ENCODE results near the gene ZNF672. TPM values are rescaled to one million over a fixed set of nuclear protein-coding genes. Genes with fewer than 3 reads are reported as not detected.
"Not testable (repeated sequence)": the region's sequence is repeated elsewhere in the genome, so short reads cannot be mapped to it uniquely, and the experiment has no call there.

ZNF672 gene
- total and polyA plus RNA-seq, 2 experiments from 2014 or later = 10.3 to 39.7 TPM

DNA sequence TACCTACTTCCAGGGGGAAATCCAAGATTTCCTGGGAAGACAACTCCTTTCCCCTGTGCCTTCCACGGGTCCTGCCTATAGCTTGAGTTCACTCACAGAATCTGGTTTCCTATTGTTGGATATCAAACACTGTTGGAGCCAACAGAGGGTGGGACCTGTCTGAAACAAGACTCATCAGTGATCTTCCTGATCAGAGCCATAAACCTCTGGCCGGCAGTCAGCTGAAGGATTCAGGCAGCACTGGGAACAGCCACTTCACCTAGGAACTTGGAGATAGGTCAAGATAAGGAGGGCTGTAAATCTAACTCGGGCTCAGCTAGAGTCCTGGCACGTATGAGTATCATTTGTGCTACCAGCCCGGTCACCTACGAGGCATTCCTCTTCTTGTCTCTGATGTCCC is 35.6 kb upstream of the ZNF672 start:
- no peak overlapping the region for H3K4me3 ChIP-seq
- no peaks in the 10 kb centered on the region for H3K4me1 Mint-ChIP-seq
- no peak for TF ChIP-seq POLR2AphosphoS5 (IDR thresholded peaks at IDR 0.05; ENCODE audit: low read depth)
- TF ChIP-seq NANOG (IDR thresholded peaks at IDR 0.05; ENCODE audit: borderline replicate concordance) = no peak
- TF ChIP-seq, protein P1, sequence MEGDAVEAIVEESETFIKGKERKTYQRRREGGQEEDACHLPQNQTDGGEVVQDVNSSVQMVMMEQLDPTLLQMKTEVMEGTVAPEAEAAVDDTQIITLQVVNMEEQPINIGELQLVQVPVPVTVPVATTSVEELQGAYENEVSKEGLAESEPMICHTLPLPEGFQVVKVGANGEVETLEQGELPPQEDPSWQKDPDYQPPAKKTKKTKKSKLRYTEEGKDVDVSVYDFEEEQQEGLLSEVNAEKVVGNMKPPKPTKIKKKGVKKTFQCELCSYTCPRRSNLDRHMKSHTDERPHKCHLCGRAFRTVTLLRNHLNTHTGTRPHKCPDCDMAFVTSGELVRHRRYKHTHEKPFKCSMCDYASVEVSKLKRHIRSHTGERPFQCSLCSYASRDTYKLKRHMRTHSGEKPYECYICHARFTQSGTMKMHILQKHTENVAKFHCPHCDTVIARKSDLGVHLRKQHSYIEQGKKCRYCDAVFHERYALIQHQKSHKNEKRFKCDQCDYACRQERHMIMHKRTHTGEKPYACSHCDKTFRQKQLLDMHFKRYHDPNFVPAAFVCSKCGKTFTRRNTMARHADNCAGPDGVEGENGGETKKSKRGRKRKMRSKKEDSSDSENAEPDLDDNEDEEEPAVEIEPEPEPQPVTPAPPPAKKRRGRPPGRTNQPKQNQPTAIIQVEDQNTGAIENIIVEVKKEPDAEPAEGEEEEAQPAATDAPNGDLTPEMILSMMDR (conservative IDR thresholded peaks at IDR 0.05; ENCODE audit: low read depth in 2 of 2) = no peak
- TF ChIP-seq, protein P2, sequence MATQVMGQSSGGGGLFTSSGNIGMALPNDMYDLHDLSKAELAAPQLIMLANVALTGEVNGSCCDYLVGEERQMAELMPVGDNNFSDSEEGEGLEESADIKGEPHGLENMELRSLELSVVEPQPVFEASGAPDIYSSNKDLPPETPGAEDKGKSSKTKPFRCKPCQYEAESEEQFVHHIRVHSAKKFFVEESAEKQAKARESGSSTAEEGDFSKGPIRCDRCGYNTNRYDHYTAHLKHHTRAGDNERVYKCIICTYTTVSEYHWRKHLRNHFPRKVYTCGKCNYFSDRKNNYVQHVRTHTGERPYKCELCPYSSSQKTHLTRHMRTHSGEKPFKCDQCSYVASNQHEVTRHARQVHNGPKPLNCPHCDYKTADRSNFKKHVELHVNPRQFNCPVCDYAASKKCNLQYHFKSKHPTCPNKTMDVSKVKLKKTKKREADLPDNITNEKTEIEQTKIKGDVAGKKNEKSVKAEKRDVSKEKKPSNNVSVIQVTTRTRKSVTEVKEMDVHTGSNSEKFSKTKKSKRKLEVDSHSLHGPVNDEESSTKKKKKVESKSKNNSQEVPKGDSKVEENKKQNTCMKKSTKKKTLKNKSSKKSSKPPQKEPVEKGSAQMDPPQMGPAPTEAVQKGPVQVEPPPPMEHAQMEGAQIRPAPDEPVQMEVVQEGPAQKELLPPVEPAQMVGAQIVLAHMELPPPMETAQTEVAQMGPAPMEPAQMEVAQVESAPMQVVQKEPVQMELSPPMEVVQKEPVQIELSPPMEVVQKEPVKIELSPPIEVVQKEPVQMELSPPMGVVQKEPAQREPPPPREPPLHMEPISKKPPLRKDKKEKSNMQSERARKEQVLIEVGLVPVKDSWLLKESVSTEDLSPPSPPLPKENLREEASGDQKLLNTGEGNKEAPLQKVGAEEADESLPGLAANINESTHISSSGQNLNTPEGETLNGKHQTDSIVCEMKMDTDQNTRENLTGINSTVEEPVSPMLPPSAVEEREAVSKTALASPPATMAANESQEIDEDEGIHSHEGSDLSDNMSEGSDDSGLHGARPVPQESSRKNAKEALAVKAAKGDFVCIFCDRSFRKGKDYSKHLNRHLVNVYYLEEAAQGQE (IDR thresholded peaks at IDR 0.05; ENCODE audit: unreplicated experiment) = no peak
- no peak for TF ChIP-seq EZH2 (IDR thresholded peaks at IDR 0.05; ENCODE audit: low read depth, unreplicated experiment)
- no peak for TF ChIP-seq ZNF114 (CRISPR knock-in tag; IDR thresholded peaks at IDR 0.05)
- TF ChIP-seq, protein P3, sequence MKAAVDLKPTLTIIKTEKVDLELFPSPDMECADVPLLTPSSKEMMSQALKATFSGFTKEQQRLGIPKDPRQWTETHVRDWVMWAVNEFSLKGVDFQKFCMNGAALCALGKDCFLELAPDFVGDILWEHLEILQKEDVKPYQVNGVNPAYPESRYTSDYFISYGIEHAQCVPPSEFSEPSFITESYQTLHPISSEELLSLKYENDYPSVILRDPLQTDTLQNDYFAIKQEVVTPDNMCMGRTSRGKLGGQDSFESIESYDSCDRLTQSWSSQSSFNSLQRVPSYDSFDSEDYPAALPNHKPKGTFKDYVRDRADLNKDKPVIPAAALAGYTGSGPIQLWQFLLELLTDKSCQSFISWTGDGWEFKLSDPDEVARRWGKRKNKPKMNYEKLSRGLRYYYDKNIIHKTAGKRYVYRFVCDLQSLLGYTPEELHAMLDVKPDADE (IDR thresholded peaks at IDR 0.05) = no peak
- TF ChIP-seq JUNB (IDR thresholded peaks at IDR 0.05; ENCODE audit: unreplicated experiment) = no peak
- H3K79me2 ChIP-seq (replicated peaks; ENCODE audit: insufficient read depth) = no peaks in the 10 kb centered on the region
- DNase-seq (ENCODE audit: low spot score) (no peak), ATAC-seq (no peak)
- H3K36me3 ChIP-seq (ENCODE audit: insufficient read depth) = 0 out of 2 replicates have a peak, but pooled peaks cover 3% of the 10 kb centered on the region
- H3K27ac ChIP-seq (ENCODE audit: low read depth) = no peak overlapping the region
- no peak overlapping the region for H3K4me2 ChIP-seq
- H3K9me3 Mint-ChIP-seq = peaks cover 81% of the 10 kb centered on the region
- no peaks in the 10 kb centered on the region for H4K20me1 ChIP-seq (replicated peaks; ENCODE audit: insufficient read depth)
- no peaks in the 10 kb centered on the region for H3K27me3 ChIP-seq (ENCODE audit: insufficient read depth)
- H3K36me3 Mint-ChIP-seq (ENCODE audit: low read depth) = peaks cover 12% of the 10 kb centered on the region; the same call in 2 of the 3 replicates
- H3K4me1 ChIP-seq (ENCODE audit: insufficient read depth) = no peaks in the 10 kb centered on the region
- no peaks in the 10 kb centered on the region for H3K9me2 ChIP-seq (ENCODE audit: insufficient read depth)
- H3K27ac Mint-ChIP-seq = no peak overlapping the region
- no peak overlapping the region for H2AFZ ChIP-seq
- H3K27me3 Mint-ChIP-seq (ENCODE audit: insufficient read depth, low read depth, poor library complexity) = peaks cover 16% of the 10 kb centered on the region
- H3F3A ChIP-seq (replicated peaks; ENCODE audit: low read depth) = no peaks in the 10 kb centered on the region
- no peak overlapping the region for H3K4me3 Mint-ChIP-seq

DNA sequence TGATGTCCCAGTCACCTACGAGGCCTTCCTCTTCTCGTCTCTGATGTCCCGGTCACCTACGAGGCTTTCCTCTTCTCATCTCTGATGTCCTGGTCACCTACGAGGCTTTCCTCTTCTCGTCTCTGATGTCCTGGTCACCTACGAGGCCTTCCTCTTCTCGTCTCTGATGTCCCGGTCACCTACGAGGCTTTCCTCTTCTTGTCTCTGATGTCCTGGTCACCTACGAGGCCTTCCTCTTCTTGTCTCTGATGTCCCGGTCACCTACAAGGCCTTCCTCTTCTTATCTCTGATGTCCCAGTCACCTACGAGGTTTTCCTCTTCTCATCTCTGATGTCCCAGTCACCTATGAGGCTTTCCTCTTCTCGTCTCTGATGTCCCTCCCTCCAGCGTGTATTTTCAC is 34.5 kb upstream of the ZNF672 start:
- not testable (repeated sequence) for H3K4me2 ChIP-seq; H3K4me3 Mint-ChIP-seq; H3K27me3 ChIP-seq (ENCODE audit: insufficient read depth); H3K4me3 ChIP-seq; H3K9me2 ChIP-seq (ENCODE audit: insufficient read depth); H3K27ac Mint-ChIP-seq; H4K20me1 ChIP-seq (replicated peaks; ENCODE audit: insufficient read depth); H3K4me1 ChIP-seq (ENCODE audit: insufficient read depth); ATAC-seq; H3K36me3 ChIP-seq (ENCODE audit: insufficient read depth); H3F3A ChIP-seq (replicated peaks; ENCODE audit: low read depth); H3K79me2 ChIP-seq (replicated peaks; ENCODE audit: insufficient read depth); H3K27ac ChIP-seq (ENCODE audit: low read depth); DNase-seq (ENCODE audit: low spot score); H2AFZ ChIP-seq; H3K4me1 Mint-ChIP-seq
- peaks cover 17% of the 10 kb centered on the region for H3K27me3 Mint-ChIP-seq (ENCODE audit: insufficient read depth, low read depth, poor library complexity)
- H3K36me3 Mint-ChIP-seq (ENCODE audit: low read depth) = peaks cover 12% of the 10 kb centered on the region; the same call in 2 of the 3 replicates
- peaks cover 71% of the 10 kb centered on the region for H3K9me3 Mint-ChIP-seq
